Keratinocyte (primary cell): ENCODE results near the gene SAMD8. TPM values are rescaled to one million over a fixed set of nuclear protein-coding genes. Genes with fewer than 3 reads are reported as not detected.

Source experiments
- DNase-seq: peaks from one replicate; pipeline ENCODE4 v3.0.0-alpha.2; 2011; ENCODE audit warnings: low read depth, missing footprints, low spot score
- FAIRE-seq: peaks from 2 replicates; lab custom pipeline; 2011; peaks lifted over from hg19 to GRCh38; lab: Jason Lieb, UNC
- H2AFZ ChIP-seq: 2 replicates; pipeline ENCODE4 v1.6.0; 2012; ENCODE audit warnings: low read length, control low read depth, inconsistent platforms; ENCODE audit not compliant: control insufficient read depth
- H3K27ac ChIP-seq: 2 replicates; pipeline ENCODE4 v1.5.1; 2011; ENCODE audit warnings: low read length; ENCODE audit not compliant: control insufficient read depth, insufficient read depth
- H3K27me3 ChIP-seq: 3 replicates; pipeline ENCODE4 v1.6.0; 2011; ENCODE audit warnings: low read length; ENCODE audit not compliant: control insufficient read depth, insufficient read depth; ENCODE audit errors: extremely low read depth
- H3K36me3 ChIP-seq, 2 experiments: 2 replicates in 1 of 2; 3 replicates in 1 of 2; pipeline ENCODE4 v1.5.1; 2011; ENCODE audit warnings: low read length in 2 of 2, mild to moderate bottlenecking in 1 of 2; ENCODE audit not compliant: control insufficient read depth in 2 of 2, insufficient read depth in 2 of 2; ENCODE audit errors: extremely low read depth in 1 of 2
- H3K4me1 ChIP-seq: 3 replicates; pipeline ENCODE4 v1.5.1; 2011; ENCODE audit warnings: low read length; ENCODE audit not compliant: control insufficient read depth, insufficient read depth; ENCODE audit errors: extremely low read depth
- H3K4me2 ChIP-seq: 3 replicates; pipeline ENCODE4 v1.6.0; 2011; ENCODE audit warnings: low read depth, low read length; ENCODE audit not compliant: control insufficient read depth, insufficient read depth; ENCODE audit errors: extremely low read depth
- H3K4me3 ChIP-seq, 3 experiments: fragments of 200-600 bp in 1 of 3; sonication (generic) in 1 of 3; 2 replicates in 2 of 3; 3 replicates in 1 of 3; pipeline ENCODE4 v1.5.1; 2011 to 2016; ENCODE audit warnings: low read length in 3 of 3, mild to moderate bottlenecking in 3 of 3, control low read depth in 2 of 3, inconsistent platforms in 1 of 3, low read depth in 1 of 3, mixed read lengths in 1 of 3, mixed run types in 1 of 3, moderate library complexity in 1 of 3; ENCODE audit not compliant: control insufficient read depth in 2 of 3, insufficient read depth in 2 of 3; ENCODE audit errors: extremely low read depth in 1 of 3
- H3K79me2 ChIP-seq: 2 replicates; pipeline ENCODE4 v1.6.0; 2012; ENCODE audit warnings: low read length; ENCODE audit not compliant: control insufficient read depth, insufficient read depth
- H3K9ac ChIP-seq: 3 replicates; pipeline ENCODE4 v1.6.0; 2011; ENCODE audit warnings: low read length; ENCODE audit not compliant: control insufficient read depth, insufficient read depth; ENCODE audit errors: extremely low read depth
- H3K9me1 ChIP-seq: 3 replicates; pipeline ENCODE4 v1.6.0; 2011; ENCODE audit warnings: low read length; ENCODE audit not compliant: control insufficient read depth, insufficient read depth; ENCODE audit errors: extremely low read depth
- H3K9me3 ChIP-seq: 2 replicates; pipeline ENCODE4 v1.5.1; 2012; ENCODE audit warnings: low read depth, low read length; ENCODE audit not compliant: control insufficient read depth
- H4K20me1 ChIP-seq: 3 replicates; pipeline ENCODE4 v1.6.0; 2011; ENCODE audit warnings: low read length; ENCODE audit not compliant: control insufficient read depth, insufficient read depth; ENCODE audit errors: extremely low read depth
- CTCF ChIP-seq, 3 experiments: IDR thresholded peaks in 1 of 3; conservative IDR thresholded peaks in 1 of 3; optimal IDR thresholded peaks in 1 of 3; 2 replicates in 2 of 3; 3 replicates in 1 of 3; pipeline versions ENCODE3 to v1.5.1; 2011; ENCODE audit warnings: low read length in 3 of 3, mild to moderate bottlenecking in 3 of 3, moderate library complexity in 2 of 3, control low read depth in 1 of 3, inconsistent platforms in 1 of 3; ENCODE audit not compliant: insufficient read depth in 2 of 3; ENCODE audit errors: extremely low read depth in 1 of 3
- EZH2 ChIP-seq: IDR thresholded peaks from one replicate; pipeline ENCODE4 v1.6.1; 2012; ENCODE audit warnings: inconsistent platforms, mild to moderate bottlenecking, low read length, moderate library complexity
- dilution Hi-C: fragments of 300-500 bp; cut with MboI; formaldehyde crosslinking; loops from one replicate; pipeline ENCODE4 v1.7.0; 2020; ENCODE audit warnings: low sequenced_read_pairs; ENCODE audit not compliant: extremely low pct_ligation_motif_present
- polyA plus RNA-seq, 5 experiments: library from polyadenylated mRNA; depleted of rRNA in 3 of 5; stranded (reverse) in 3 of 5; stranded (forward) in 1 of 5; unstranded in 1 of 5; fragments of >200 nt; gene quantifications; 1 replicate in 1 of 5; 2 replicates in 3 of 5; 3 replicates in 1 of 5; pipeline versions ENCODE4 v1.2.1 to v1.2.3, GENCODE V29; 2011 to 2012; ENCODE audit warnings: missing spikeins in 2 of 5, low read depth in 1 of 5, low replicate concordance in 1 of 5

Gene SAMD8
- polyA plus RNA-seq, 1 donor (not counting 4 experiments of a cell fraction or from before 2014, with no cell fraction given): 31.7 TPM

- dilution Hi-C loops: no loop called here
- Histone ChIP-seq H3K27me3 (no peaks in the 10 kb centered on the region), H3K4me1 (peaks cover 11% of the 10 kb centered on the region), H2AFZ (no peak overlapping the region), H3K4me2 (no peak overlapping the region), H3K9ac (no peak overlapping the region), H4K20me1 (no peaks in the 10 kb centered on the region), H3K27ac (no peak overlapping the region), H3K36me3 (no peaks in the 10 kb centered on the region), H3K4me3 (no peak overlapping the region), H3K79me2 (no peaks in the 10 kb centered on the region), H3K9me1 (no peaks in the 10 kb centered on the region), H3K9me3 (no peaks in the 10 kb centered on the region)
- FAIRE-seq (no peak), DNase-seq (no peak)
- no peak for TF ChIP-seq EZH2
- TF ChIP-seq CTCF (optimal IDR thresholded peaks at IDR 0.05 in 1 of 3, IDR thresholded peaks at IDR 0.05 in 1 of 3, conservative IDR thresholded peaks at IDR 0.05 in 1 of 3; ENCODE audit: extremely low read depth in 1 of 3, insufficient read depth in 2 of 3, low read length in 3 of 3): no peak
Observed at GRCh38 chr10:75080554-75080953, 30.9 kb upstream of the SAMD8 start.

GRCh38 chr10:75081379-75081778 is 30.1 kb upstream of the SAMD8 start:
- Histone ChIP-seq H3K4me3 (no peak overlapping the region), H3K27me3 (no peaks in the 10 kb centered on the region), H3K27ac (no peak overlapping the region), H3K9me1 (no peaks in the 10 kb centered on the region), H3K9me3 (no peaks in the 10 kb centered on the region), H2AFZ (no peak overlapping the region), H3K79me2 (no peaks in the 10 kb centered on the region), H4K20me1 (no peaks in the 10 kb centered on the region), H3K36me3 (no peaks in the 10 kb centered on the region), H3K4me2 (no peak overlapping the region), H3K4me1 (peaks cover 11% of the 10 kb centered on the region), H3K9ac (no peak overlapping the region)
- TF ChIP-seq EZH2 (no peak), CTCF (optimal IDR thresholded peaks at IDR 0.05 in 1 of 3, IDR thresholded peaks at IDR 0.05 in 1 of 3, conservative IDR thresholded peaks at IDR 0.05 in 1 of 3; ENCODE audit: extremely low read depth in 1 of 3, insufficient read depth in 2 of 3, low read length in 3 of 3) (no peak)
- FAIRE-seq (no peak), DNase-seq (no peak)
- dilution Hi-C loops: no loop called here
